ENCODE measurements around the gene ZBTB49.

The ZBTB49 gene

DNA sequence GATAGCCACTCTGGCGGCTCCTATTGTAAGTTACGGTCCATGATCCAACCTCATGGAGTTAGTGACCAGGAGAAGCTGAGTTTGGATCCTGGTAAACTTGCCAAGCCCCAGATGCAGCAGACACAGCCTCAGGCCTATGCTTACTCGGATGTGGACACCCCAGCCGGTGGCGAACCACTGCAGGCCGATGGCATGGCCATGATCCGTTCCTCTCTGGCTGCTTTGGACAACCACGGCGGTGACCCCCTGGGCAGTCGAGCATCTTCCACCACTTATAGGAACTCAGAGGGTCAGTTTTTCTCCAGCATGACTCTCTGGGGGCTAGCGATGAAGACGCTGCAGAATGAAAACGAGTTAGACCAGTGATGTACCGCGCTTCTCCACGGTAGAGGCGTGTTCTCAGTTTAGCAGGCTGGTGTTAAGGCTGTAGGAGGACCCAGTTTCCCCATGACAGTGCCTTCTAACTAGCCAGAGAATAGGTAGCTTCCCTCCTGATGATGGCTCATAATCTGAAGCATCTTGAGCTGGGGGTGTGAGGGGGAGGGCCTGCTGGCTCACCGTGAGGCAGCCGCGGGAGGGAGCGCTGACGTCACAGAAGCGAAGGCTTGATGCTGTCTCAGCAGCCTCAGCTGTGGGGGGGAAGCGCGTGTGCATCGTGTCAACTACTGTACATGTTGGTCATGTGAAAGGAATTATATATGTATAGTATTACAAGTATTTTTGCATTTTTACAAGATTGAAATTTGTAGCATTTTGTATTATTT, 31.1 kb downstream of the ZBTB49 start:
- no peak overlapping the region for H3K4me3 ChIP-seq (ENCODE audit: low read depth, low read length)
- DNase-seq (ENCODE audit: low read depth): no peak

DNA sequence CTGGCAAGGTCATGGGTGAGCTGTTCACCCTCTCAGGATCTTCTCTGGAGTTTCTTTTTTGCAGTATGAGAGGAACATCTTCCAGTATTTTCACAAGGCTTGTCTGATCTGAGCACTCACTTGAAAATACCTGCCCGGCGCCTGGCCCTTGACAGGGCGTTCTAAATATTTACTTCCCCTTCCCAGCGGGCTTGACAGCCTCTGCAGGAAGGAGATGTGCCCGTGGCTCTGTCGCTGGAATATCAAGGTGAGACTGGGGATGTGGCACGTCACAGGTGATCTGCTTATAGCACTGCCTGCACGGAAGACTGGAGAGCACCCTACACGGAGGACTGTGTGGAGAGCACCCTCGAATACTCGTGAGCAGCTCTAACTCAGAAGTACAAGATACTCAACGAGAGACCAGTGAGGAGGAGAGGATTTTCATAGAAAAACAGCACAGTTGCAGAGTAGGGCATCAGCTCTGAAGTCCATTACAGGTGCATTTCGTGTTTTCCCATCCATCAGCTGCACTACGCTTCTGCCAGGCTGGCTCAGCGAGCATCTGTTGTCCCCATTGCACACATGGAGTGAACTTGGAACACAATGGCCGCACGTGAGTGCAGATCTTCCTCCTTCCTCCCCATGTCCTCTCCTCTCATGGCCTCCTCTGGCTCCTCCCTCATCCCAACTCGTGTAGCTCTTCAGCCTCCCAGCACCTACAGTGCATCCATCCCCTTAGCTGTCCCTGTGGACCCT, 32.1 kb downstream of the ZBTB49 start:
- DNase-seq (ENCODE audit: low read depth): no peak

DNA sequence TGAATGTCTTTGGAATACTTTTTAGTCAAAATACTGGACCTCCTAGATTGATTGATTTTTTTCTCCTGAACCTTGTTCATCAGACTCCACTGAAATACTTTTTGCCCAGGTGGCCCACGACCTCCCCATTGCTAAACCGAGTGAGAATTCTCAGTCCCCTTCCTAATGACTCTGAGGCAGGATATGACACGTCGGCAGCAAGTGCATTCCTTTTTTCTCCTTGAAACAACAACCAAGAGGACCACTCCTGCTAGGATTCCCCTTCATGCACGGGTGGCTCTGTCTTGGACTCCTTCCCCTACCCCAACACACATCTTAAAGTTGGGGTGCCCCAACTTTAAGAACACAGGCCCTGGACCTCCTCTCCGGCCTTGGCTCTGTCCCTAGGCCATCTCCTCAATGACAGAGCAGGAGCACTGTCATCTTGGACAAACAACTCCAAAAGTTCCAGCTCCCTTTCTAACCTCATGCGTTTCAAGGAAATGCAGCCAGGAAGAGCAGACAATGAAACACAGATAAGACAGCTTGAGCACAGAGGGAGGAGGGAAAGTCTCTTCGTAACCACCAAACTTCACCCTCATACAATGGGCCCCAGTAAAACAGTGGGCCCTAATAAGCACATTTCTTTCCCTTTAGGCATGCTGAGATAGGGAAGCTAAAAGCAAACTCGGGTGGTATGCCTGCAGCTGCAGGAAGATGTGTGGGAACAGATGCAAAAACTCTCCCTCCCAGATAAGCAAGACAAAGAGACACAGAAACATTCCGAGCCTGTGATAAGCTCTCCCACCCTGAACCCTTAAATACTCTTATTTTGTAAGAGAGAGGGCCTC, 33.9 kb downstream of the ZBTB49 start:
- no peak for DNase-seq (ENCODE audit: low read depth)
- H3K4me3 ChIP-seq (ENCODE audit: low read depth, low read length): no peak overlapping the region

More for the DNA sequence above, 32.1 kb downstream of the ZBTB49 start:
- H3K4me3 ChIP-seq (ENCODE audit: low read depth, low read length): no peak overlapping the region

DNA sequence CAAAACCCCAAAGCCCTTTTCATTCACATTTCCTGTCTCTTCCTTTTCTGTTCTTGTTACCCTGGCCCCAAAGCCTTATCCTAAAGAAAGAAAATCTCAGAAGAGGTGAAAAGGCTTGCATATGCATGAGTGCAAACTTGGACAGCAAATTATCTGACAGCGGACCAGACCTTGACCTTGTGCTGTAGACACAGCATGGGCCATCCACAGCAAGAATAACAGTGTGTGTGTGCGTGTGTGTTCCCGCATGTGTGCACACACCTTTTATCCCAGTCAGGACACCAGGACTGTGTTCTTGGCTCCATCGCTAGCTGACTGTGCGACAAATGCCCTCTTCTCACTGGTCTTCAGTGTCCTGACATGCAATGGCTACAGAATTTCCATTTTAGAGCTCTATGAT, 35.3 kb downstream of the ZBTB49 start:
- no peak overlapping the region for H3K4me3 ChIP-seq (ENCODE audit: low read depth, low read length)
- DNase-seq (ENCODE audit: low read depth): no peak

DNA sequence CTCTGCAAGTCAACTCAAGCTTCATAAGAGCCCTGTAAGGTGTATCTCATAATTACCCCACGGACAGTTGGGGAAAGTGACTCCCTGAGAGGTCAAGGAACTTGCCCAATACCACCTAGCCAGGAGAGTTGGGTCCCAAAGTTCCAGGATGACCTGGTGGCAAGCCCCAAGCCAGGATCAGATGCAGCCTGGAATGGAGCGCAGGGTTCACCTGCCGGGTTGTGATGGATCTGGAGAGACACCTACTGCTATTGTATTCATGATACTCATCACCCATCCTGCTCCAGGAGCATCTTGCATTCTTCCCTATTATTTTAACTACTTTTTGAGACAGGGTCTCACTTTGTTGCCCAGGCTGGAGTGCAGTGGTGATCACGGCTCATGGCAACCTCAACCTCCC, 36.1 kb downstream of the ZBTB49 start:
- no peak for DNase-seq (ENCODE audit: low read depth)
- no peak overlapping the region for H3K4me3 ChIP-seq (ENCODE audit: low read depth, low read length)

DNA sequence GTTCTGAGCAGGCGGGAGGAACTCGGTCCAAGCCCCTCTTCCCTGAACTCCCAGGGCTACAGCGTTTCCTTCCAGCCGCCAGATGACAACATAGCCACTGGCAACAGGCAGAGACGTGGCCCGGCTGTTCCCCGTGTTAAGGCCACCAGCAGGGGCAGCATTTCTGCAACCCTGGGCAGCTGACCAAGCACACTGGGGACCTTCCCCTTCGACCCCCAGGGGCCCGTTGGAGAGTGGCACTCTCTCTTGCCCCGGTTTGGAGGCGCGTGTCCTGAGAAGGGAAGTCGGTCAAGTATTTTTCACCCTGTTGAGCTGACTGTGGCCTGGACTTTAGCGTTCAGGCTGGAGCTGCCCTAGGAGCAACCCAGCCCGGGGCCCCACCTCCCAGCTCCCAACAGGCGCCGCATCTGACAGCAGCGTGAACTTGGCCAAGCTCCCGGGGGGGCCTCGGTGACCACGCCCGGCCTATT, 37.6 kb downstream of the ZBTB49 start:
- H3K4me3 ChIP-seq (ENCODE audit: low read depth, low read length): no peak overlapping the region
- DNase-seq (ENCODE audit: low read depth): no peak

DNA sequence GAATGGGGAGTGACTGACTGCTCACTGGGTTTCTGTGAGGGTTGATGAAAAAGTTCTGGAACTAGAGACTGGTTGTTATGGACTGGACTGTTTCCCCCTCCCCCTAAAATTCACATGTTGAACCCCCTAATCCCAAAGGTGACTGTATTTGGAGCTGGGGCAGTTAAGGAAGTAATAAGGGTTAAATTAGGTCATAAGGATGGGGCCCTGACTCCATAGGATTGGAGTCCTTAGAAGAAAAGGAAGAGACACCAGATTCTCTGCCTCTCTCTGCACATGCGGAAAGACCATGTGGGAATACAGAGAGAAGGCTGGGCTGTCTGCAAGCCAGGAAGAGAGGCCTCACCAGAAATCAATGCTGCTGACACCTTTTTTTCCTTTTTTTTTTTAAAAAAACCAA, 38.2 kb downstream of the ZBTB49 start:
- no peak for DNase-seq (ENCODE audit: low read depth)
- H3K4me3 ChIP-seq (ENCODE audit: low read depth, low read length): no peak overlapping the region

DNA sequence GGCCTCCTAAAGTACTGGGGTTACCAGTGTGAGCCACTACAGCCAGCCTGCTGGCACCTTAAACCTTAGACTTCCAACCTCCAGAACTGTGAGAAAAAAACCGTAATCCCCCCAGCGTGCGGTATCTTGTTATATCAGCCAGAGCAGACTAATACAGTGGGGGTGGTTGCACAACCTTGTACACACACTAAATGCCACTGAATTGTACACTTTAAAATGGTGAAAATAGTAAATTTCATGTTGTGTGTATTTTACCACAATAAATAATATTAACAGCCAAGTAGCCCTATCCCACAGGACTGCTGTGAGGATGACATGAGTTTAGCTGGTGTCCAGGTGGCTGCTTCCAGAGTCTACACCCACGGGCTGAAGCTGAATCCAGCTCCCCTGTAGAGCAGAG, 38.8 kb downstream of the ZBTB49 start:
- H3K4me3 ChIP-seq (ENCODE audit: low read depth, low read length): no peak overlapping the region
- no peak for DNase-seq (ENCODE audit: low read depth)

DNA sequence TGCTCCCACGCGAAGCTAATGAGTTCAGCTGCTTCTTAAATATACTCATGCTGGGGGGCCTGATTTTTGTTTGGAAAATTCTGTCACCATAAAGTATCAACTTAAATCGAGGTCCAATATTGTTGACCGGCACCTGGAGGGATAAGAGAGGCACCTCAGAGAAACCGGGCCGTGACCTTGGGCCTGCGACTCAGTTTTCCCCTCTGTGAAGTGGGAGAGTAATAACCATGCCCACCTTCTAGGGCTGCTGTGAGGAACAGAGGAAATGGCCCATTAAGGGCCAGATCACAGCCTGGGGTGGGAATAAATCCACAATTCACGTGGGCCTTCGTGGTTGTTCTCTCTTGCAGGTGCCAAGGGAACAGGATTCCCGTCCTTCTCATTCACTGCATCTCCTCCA, 39.4 kb downstream of the ZBTB49 start:
- H3K4me3 ChIP-seq (ENCODE audit: low read depth, low read length): no peak overlapping the region

DNA sequence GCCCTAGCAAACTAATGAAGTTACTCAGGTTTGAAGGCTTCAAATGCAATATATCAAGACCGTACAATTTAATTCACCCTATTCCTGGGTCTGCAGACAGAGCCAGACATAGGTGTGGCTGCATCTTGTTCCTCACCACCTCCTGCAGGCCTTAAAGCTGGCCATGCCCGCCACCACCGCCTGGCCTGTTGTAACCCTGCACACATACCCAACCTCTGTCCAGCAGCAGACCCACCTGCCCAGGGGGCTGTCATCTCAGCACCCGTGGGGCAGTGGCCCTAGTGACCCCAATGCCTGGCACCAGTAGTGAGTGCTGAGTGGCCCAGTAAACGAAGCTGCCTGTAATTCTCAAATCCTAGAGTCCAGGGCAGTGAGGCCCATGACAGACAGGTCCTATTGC, 40.7 kb downstream of the ZBTB49 start:
- no peak for DNase-seq (ENCODE audit: low read depth)
- no peak overlapping the region for H3K4me3 ChIP-seq (ENCODE audit: low read depth, low read length)

More for the DNA sequence above, 39.4 kb downstream of the ZBTB49 start:
- DNase-seq (ENCODE audit: low read depth): no peak

DNA sequence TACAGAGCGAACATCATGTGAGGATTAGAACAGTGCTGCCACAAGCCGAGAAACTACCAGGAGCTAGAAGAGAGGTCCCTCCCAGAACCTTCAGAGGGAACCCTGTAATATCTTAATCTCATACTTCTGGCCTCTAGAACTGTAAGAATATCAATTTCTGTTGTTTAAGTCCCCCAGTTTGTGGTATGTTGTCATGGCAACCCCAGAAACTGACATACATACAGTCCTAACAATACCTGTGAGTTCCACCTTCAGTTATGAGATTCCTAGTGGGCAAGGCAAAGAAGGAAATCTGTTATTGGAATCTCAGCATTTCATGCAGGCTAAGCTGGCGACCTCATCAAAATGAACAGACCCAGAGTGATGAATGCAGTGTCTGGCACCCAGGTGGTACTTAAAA, 42.5 kb downstream of the ZBTB49 start:
- no peak for DNase-seq (ENCODE audit: low read depth)
- H3K4me3 ChIP-seq (ENCODE audit: low read depth, low read length): no peak overlapping the region

DNA sequence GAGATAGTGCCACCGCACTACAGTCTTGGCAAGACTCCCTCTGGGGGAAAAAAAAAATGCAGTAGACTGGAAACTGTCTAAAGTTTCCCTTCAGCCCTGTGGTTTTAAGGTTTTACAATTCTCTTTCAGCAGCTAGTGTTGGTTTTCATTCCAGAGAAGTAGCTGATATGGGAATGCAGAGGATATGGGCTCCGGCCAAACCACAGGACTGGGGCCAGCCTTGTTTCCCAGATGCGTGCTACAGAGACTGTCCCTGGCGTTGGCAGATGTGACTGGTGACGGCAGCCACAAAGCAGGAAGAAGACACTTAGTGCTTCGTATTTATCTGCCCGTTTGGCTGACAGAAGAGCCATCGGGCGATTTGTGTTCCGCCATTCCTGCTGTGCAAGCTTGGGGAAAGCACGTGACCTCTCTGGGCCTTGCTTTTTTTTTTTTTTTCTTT, 43.2 kb downstream of the ZBTB49 start:
- DNase-seq (ENCODE audit: low read depth): peak; percentile 39
- no peak overlapping the region for H3K4me3 ChIP-seq (ENCODE audit: low read depth, low read length)

DNA sequence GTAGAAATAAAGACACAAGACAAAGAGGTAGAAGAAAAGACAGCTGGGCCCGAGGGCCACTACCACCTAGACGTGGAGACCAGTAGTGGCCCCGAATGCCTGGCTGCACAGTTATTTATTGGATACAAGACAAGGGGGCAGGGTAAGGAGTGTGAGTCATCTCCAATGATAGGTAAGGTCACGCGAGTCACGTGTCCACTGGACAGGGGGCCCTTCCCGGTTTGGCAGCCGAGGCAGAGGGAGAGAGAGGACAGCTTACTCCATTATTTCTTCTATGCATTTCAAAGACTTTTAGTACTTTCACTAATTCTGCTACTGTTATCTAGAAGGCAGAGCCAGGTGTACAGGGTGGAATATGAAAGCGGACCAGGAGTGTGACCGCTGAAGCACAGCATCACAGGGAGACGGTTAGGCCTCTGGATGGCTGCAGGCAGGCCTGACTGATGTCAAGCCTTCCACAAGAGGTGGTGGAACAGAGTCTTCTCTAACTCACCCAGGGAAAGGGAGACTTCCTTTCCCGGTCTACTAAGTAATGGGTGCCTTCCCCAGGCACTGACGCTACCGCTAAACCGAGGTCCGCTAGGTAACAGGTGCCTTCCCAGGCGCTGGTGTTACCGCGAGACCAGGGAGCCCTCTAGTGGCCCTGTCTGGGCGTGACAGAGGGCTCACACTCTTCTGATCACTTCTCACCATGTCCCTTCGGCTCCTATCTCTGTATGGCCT, 44.9 kb downstream of the ZBTB49 start:
- DNase-seq (ENCODE audit: low read depth): no peak
- no peak overlapping the region for H3K4me3 ChIP-seq (ENCODE audit: low read depth, low read length)

DNA sequence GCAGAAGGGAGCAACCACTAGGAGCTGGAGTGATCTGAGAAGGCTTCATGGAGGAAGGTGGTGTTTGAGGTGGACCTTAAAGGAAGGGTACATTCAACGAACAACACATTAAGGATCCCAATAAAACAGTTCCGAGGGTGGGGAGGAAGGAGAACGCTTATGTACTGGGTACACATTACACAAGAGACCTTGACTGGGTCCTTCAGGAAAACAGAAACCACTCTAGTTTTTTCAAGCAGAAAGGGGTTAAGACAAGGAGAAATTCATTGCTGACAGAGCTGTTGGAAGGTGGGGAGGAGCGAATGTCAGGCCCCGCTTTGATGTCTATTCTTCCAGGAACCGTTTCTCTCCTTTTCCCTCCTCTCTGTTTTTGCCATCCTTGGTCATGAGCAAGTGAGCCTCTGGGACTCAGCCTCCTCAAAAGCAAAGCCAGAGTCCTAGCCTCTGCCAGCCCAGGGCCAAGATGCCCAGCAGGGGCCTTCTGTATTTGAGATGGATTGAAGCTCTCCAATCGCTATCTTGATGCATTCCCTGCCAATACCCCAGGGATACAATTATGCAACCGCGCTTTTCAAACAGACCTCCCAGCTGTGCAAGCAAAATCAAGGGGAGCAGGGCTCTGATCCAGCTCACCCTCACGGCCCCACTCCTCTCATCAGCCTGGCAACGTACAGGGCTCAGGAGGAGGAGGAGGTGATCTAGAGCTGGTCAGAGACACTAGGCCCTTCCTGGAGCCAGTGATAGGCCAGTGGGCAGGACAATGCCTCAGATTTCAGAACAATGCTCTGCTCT, 48.4 kb downstream of the ZBTB49 start:
- no peak for DNase-seq (ENCODE audit: low read depth)
- H3K4me3 ChIP-seq (ENCODE audit: low read depth, low read length): no peak overlapping the region

DNA sequence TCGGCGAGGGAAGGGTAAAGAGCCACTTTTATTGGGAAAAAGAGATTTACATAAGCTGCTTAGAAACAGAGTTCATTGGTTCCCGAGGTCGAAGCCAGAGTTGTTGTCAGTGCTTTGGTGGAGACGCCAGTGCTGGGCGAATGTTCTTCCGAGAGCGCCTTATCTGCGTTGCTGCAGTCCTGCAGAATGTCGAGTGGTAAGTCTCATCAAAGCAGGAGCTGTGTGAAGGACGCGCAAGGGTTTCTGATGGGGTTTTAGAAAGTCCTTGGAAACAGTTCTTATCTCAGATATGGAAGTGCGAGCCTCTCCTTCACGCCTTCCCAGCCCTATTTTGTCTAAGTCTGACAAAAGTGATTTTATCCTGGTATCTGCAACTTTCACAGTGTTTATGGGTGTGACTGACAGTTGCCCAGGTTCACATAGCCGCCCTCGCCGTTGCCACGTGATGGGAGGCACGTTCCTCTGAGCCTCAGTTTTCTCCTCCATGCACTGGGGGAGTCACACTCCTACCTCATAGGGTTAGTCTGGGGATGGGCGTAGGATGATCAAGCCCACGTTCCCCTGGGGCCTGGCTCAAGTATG, 49.5 kb downstream of the ZBTB49 start:
- no peak overlapping the region for H3K4me3 ChIP-seq (ENCODE audit: low read depth, low read length)
- no peak for DNase-seq (ENCODE audit: low read depth)

DNA sequence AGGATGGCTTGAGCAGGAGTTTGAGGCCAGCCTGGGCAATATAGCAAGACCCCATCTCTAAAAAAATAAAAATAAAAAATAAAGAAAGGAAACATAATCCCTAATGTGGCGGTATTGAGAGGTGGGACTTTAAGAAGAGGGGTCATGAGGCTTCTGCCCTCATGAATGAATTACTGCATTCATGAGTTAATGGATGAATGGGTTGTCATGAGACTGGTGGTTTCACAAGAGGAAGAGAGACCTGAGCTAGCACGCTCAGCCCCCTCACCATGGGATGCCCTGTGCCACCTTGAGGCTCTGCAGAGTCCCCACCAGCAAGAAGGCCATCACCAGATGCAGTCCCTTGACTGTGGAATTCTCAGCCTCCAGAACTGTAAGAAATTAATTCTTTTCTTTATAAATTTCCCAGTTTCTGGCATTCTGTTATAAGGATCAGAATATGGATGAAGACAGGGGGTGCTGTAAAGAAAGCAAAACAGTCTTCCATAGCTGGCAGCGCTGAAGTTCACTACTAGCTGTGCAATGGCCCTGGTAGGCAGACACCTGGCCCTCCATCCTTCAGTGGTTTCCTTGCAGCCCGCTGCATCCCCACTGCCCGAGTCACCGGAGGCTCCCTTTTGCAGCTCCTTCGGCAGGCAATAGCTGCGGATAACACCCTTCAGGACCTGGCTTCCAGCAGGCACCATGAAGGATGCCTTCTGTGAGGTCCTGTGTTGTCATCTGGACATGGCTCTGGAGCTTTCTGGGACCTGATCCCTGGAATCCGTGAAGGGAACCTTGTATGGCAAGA, 52.0 kb downstream of the ZBTB49 start:
- no peak overlapping the region for H3K4me3 ChIP-seq (ENCODE audit: low read depth, low read length)
- no peak for DNase-seq (ENCODE audit: low read depth)

DNA sequence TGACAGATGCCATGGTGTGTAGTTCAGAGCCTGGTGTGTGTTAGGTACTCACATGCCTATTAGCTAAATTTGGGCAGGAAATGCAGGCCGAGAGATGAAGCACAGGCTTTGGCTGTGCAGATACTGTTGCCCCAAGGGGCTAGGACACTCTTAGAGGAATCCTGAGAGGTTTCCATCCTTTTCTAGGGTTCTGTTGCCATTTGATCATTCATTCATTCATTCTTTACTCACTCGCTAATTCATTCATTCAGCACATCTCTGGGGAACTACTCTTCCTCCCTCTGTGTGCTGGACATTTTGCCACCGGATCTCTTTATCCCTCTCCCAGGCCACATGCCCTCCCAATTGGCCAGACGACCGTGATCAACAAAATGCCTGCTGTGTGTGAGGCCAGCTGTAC, 53.0 kb downstream of the ZBTB49 start:
- no peak overlapping the region for H3K4me3 ChIP-seq (ENCODE audit: low read depth, low read length)
- DNase-seq (ENCODE audit: low read depth): no peak

Data from skeletal muscle cell (primary cell).